GM18870 (cell line): ENCODE measurements around the gene TNPO2.

Source experiments
- ATAC-seq: cut with Tn5 transposase; IDR thresholded peaks from one replicate; pipeline ENCODE4 v1.9.1; 2021; ENCODE audit warnings: moderate library complexity; ENCODE audit not compliant: unreplicated experiment

Gene TNPO2

DNA sequence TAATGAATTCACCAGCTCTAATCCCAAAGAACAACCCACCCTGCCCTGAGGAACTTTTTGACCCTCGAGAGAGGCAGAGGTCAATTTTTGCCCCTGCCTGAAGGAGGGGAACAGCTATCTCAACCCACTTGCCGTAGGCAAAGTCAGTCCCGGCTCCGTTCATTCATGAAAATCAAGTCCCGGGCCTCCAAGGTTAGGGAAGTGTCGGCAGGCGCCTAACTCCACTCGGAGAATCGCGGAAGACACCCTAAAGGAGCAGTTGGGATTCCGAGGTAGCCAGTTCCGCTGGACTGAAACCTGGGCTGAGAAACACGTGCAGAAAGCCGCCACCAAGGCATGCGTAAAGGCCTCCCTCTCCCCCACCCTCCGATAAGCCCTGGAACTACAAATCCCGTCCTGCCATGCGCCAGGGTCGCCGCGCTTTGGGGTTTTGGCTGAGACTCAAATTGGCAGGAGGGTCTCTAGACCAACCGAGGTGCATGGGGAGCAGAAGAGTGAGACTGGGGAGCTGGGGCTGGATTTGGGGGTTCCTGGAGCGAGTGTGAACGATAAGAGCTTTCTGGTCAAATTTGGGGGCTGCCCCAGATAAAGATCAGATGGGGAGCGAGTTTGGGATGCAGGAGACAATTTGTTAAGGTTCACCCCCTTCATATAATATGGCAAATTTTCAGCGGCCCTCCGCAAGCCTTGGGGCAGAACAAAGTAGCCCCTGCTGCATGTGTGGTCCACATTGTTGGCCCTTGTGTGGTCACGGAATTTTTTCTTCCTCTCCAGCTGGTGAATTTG lies at the start of gene TNPO2:
Gene TNPO2 (minus strand): TSS at position 292 of the 786 bp plus-strand sequence. CDS start 2,955 bp downstream, outside the sequence.
- no peak for ATAC-seq

DNA sequence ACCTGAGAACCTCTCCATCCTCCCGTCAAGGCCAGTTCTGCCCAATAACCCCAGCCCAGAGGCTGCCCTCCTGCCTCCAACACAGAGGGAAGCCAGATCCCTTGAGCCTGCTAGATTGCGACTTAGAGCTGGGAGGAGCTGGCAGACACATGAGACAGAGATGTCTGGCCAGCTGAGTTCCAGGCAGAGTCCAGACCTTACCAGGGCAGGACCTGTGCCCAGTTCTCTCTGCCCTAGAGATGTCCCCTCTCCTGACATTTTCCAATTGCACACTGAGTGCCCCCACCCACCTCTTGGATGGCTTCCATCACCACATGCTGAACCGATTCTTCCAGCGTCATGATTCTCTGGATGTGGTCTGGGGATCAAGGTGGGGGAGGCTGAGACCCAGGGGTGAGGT lies 48.6 kb upstream of the TNPO2 start:
- no peak for ATAC-seq

DNA sequence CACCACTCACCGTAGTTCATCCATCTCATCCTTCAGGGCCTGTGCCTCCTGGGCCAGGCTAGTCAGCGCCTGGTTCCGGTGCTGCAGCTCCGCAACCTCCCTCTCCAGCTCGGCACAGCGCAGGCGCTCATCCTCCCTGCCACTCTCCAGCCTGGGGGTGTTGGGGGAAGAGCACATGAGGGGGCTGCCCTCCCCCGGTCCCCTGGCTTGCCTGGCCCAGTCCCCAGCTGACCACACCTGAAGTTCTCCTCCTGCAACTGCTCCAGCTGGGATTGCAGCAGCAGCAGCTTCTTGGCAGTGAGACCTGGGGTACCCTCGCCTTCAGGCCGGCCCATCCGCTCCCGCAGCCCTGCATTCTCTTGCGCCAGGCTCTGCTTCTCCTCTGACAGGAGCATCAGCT lies 47.2 kb upstream of the TNPO2 start:
- no peak for ATAC-seq

GRCh38 chr19:12769689-12770088 lies 46.0 kb upstream of the TNPO2 start:
- no peak for ATAC-seq

- no peak for ATAC-seq
Observed at GRCh38 chr19:12767666-12768065, 43.9 kb upstream of the TNPO2 start.

DNA sequence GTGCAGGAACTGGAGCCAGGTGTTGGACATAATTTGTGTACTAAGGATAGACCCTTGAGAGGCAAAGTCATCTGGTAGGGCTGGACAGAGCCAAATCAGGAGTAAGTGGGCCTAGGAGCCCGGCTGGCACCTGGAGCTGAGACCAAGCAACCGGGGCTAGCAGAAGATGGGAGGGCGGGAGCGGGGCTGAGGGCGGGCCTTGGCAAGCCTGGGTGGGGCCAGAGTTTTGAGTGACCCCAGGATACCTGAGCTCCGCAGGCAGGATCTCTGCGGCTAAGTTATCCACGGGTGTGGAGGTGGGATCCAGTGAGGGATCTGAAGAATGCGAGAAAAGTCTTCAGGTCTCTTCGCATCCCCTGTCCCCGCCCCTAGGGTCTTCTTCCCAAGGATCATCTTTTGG lies 43.4 kb upstream of the TNPO2 start:
- ATAC-seq, result no peak

GRCh38 chr19:12766051-12766521 lies 42.4 kb upstream of the TNPO2 start:
- ATAC-seq, result no peak

DNA sequence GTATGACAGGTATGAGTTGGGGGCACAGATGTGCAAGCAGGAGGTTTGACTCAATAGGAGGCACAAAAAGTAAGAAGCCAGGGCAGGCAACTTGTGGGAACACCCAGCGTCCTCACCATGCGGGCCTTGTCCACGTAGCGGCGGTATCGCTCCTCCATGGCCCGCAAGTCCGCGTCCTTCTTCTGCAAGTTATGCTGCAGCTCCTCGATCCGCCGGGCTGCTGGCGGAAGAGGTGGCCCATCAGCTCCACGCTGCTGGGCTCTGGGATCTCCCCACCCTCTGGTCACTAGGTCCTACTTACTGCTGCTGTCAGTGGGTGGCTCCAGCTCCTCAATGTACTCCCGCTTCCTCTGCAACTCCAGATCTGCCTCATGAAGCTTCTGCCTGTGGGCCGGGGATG lies 41.0 kb upstream of the TNPO2 start:
- ATAC-seq, result no peak

- no peak for ATAC-seq
Observed at GRCh38 chr19:12763100-12763499, 39.4 kb upstream of the TNPO2 start.

- ATAC-seq, result no peak
Observed at GRCh38 chr19:12759686-12760085, 36.0 kb upstream of the TNPO2 start.

- no peak for ATAC-seq
Observed at GRCh38 chr19:12757544-12758274, 34.0 kb upstream of the TNPO2 start.

GRCh38 chr19:12756150-12756883 lies 32.6 kb upstream of the TNPO2 start:
- ATAC-seq, result no peak

DNA sequence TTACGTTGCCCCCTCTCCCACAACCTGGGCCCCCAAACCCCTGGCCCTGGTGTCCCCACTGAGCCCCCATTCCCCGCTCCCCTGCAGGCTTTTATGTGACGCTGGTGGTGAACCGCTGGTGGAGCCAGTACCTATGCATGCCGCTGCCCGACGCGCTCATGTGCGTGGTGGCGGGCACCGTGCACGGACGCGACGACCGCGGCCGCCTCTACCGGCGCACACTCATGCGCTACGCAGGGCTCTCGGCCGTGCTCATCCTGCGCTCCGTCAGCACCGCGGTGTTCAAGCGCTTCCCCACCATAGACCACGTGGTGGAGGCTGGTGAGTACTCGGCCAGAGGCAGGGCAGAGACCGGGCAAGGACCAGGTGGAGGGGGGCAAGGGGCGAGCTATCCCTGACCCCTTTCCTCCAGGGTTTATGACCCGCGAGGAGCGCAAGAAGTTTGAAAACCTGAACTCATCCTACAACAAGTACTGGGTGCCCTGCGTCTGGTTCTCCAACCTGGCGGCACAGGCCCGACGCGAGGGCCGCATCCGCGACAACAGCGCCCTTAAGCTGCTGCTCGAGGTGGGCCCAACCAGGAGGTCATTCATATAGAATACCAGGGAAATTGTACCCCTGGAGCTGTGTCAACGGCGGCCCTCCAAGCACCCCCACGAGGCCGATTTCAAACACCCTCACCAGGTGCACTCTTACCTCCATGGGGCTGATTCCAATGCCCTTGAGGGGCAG lies 30.9 kb upstream of the TNPO2 start:
- no peak for ATAC-seq

- ATAC-seq, result no peak
Observed at GRCh38 chr19:12752056-12752781, 28.5 kb upstream of the TNPO2 start.

DNA sequence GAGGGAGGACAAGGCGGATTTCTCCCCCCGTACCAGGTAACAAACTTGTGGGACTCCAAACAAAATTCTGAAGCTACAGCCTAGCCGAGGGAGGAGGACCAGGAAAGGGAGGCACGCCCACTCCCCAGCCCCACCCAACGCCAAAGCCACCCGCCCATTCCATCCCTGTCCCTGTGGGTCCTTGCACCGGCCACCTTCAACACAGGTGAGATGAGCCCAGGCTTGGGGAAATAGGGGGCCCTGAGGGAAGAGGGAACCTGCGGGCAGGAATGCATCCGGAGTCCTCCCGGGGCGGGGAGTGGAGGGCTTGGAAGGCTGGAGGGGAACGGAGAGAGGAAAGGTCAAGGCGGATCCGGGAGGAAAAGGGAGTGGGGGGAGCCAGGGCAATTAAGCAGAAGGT lies 27.9 kb upstream of the TNPO2 start, which contains the start of gene BEST2:
Gene BEST2 (plus strand): TSS at position 157 of the 400 bp plus-strand sequence. CDS start 802 bp downstream, outside the sequence.
- ATAC-seq, result no peak

GRCh38 chr19:12750851-12751250 lies 27.1 kb upstream of the TNPO2 start:
- no peak for ATAC-seq

GRCh38 chr19:12749938-12750521 lies 26.3 kb upstream of the TNPO2 start:
- no peak for ATAC-seq

DNA sequence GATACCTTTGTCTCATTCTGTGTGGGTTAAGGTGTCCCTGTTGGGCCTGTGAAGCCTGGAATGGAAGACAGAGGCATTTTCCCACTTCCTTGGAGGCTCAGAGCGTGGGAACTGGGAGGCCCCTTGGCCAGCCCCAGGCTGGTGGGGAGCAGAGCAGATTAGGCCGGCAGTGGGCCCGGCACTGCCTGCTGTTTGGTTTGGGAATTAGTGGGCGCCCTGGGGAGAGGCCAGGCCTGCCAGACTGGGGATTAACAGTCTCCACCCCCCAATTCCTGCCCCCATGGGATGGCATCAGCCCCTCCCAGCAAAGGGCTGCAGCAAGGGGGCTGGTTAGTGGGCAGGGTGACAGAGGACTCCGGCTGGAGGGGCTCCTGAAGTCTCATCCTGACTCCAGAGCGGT lies 24.8 kb upstream of the TNPO2 start:
- no peak for ATAC-seq

DNA sequence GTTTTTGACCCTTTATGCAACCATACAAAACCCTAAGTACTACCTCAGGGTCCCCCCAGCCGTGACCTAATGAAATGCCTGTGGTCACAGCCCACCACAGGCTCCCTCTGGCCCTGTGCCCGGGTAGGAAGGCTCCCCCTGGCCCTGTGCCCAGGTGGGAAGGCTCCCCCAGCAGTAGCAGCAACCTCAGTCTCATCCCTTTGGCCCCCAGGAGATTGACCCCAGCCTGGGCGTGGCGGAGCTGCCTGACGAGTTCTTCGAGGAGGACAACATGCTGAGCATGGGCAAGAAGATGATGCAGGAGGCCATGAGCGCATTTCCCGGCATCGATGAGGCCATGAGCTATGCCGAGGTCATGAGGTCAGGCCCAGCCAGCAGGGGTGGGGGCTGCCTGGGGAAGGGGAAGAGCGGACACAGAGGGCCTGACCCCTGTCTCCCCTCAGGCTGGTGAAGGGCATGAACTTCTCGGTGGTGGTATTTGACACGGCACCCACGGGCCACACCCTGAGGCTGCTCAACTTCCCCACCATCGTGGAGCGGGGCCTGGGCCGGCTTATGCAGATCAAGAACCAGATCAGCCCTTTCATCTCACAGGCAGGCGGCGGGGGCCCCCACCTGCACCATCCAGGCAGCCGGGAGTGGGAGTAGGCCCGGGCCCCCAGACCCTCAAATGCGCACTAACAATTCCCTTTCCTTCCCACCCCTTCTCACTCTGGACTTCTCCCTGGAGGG lies 21.6 kb upstream of the TNPO2 start:
- ATAC-seq, result no peak
